ENCODE measurements around the gene FADS6.

Gene FADS6

GRCh38 chr17:74863420-74864296 lies 29.8 kb downstream of the FADS6 start:
- DNase-seq (ENCODE audit: low read depth): no peak
- H3K4me3 ChIP-seq (ENCODE audit: low read depth, low read length): no peak overlapping the region
- TF ChIP-seq MAX (IDR thresholded peaks at IDR 0.05; ENCODE audit: low read depth, low read length) (no peak), POLR2A (IDR thresholded peaks at IDR 0.05; ENCODE audit: extremely low read depth, insufficient read length) (no peak), MYC (IDR thresholded peaks at IDR 0.05; ENCODE audit: low read depth, low read length) (no peak), CTCF (IDR thresholded peaks at IDR 0.05; ENCODE audit: low read depth, low read length) (no peak)

GRCh38 chr17:74862919-74863318 lies 30.5 kb downstream of the FADS6 start:
- no peak for DNase-seq (ENCODE audit: low read depth)
- TF ChIP-seq MAX (IDR thresholded peaks at IDR 0.05; ENCODE audit: low read depth, low read length): no peak
- TF ChIP-seq MYC (IDR thresholded peaks at IDR 0.05; ENCODE audit: low read depth, low read length): no peak
- no peak for TF ChIP-seq CTCF (IDR thresholded peaks at IDR 0.05; ENCODE audit: low read depth, low read length)
- TF ChIP-seq POLR2A (IDR thresholded peaks at IDR 0.05; ENCODE audit: extremely low read depth, insufficient read length): no peak
- no peak overlapping the region for H3K4me3 ChIP-seq (ENCODE audit: low read depth, low read length)

GRCh38 chr17:74862108-74862901 lies 31.1 kb downstream of the FADS6 start:
- peak; percentile 74 for DNase-seq (ENCODE audit: low read depth)

GRCh38 chr17:74861662-74862107 lies 31.7 kb downstream of the FADS6 start:
- DNase-seq (ENCODE audit: low read depth): no peak
- TF ChIP-seq MYC (IDR thresholded peaks at IDR 0.05; ENCODE audit: low read depth, low read length) (no peak), CTCF (IDR thresholded peaks at IDR 0.05; ENCODE audit: low read depth, low read length) (no peak), MAX (IDR thresholded peaks at IDR 0.05; ENCODE audit: low read depth, low read length) (no peak), POLR2A (IDR thresholded peaks at IDR 0.05; ENCODE audit: extremely low read depth, insufficient read length) (no peak)
- no peak overlapping the region for H3K4me3 ChIP-seq (ENCODE audit: low read depth, low read length)

More at GRCh38 chr17:74862108-74862901, 31.1 kb downstream of the FADS6 start:
- TF ChIP-seq CTCF (IDR thresholded peaks at IDR 0.05; ENCODE audit: low read depth, low read length): peak; percentile 65
- TF ChIP-seq POLR2A (IDR thresholded peaks at IDR 0.05; ENCODE audit: extremely low read depth, insufficient read length): no peak
- TF ChIP-seq MYC (IDR thresholded peaks at IDR 0.05; ENCODE audit: low read depth, low read length): no peak
- TF ChIP-seq MAX (IDR thresholded peaks at IDR 0.05; ENCODE audit: low read depth, low read length): no peak
- H3K4me3 ChIP-seq (ENCODE audit: low read depth, low read length): no peak overlapping the region

- no peak for DNase-seq (ENCODE audit: low read depth)
- H3K4me3 ChIP-seq (ENCODE audit: low read depth, low read length): no peak overlapping the region
- TF ChIP-seq CTCF (IDR thresholded peaks at IDR 0.05; ENCODE audit: low read depth, low read length) (no peak), POLR2A (IDR thresholded peaks at IDR 0.05; ENCODE audit: extremely low read depth, insufficient read length) (no peak), MAX (IDR thresholded peaks at IDR 0.05; ENCODE audit: low read depth, low read length) (no peak), MYC (IDR thresholded peaks at IDR 0.05; ENCODE audit: low read depth, low read length) (no peak)
These were observed 32.4 kb downstream of the FADS6 start for GRCh38 chr17:74860872-74861661.

All from NB4 (cell line).